A673 (cell line): ENCODE measurements around the gene HERC4. TPM values are rescaled to one million over a fixed set of nuclear protein-coding genes. Genes with fewer than 3 reads are reported as not detected.

Experiments
- BruUV-seq: library from RNA; stranded (reverse); fragments of 400-500 nt; replicated peaks from 2 replicates; lab custom pipeline; 2021; lab: Mats Ljungman, UMichigan
- CTCF ChIA-PET: fragments of 300-600 bp; sonication (Branson Sonifier 250); formaldehyde crosslinking; loops from one replicate; lab custom pipeline; 2022; ENCODE audit warnings: antibody characterized with exemption; lab: Charles Lee
- POLR2A ChIA-PET: fragments of 300-600 bp; sonication (Branson Sonifier 250); formaldehyde crosslinking; loops from one replicate; lab custom pipeline; 2022; ENCODE audit warnings: antibody characterized with exemption; ENCODE audit not compliant: low non-redundant PET; lab: Charles Lee
- DNase-seq: peaks from one replicate; pipeline ENCODE4 v3.0.0-alpha.2; 2015; ENCODE audit warnings: low spot score
- H3K27ac ChIP-seq: fragments of 200-600 bp; sonication (generic); 2 replicates; pipeline ENCODE4 v1.5.1; 2016; ENCODE audit warnings: mixed run types, low read depth, mild to moderate bottlenecking, mixed read lengths, antibody characterized with exemption, low read length; ENCODE audit not compliant: poor library complexity, severe bottlenecking
- H3K27me3 ChIP-seq: fragments of 200-600 bp; sonication (generic); replicated peaks from 2 replicates; pipeline ENCODE4 v1.6.1; 2017; ENCODE audit warnings: mixed run types, low read depth, mild to moderate bottlenecking, mixed read lengths, antibody characterized with exemption, low read length; ENCODE audit not compliant: insufficient read depth, poor library complexity
- H3K36me3 ChIP-seq: fragments of 200-600 bp; sonication (generic); 2 replicates; pipeline ENCODE4 v1.6.1; 2016; ENCODE audit warnings: mixed run types, mild to moderate bottlenecking, mixed read lengths, antibody characterized with exemption, low read length; ENCODE audit not compliant: insufficient read depth, poor library complexity, severe bottlenecking
- H3K4me1 ChIP-seq: fragments of 200-600 bp; sonication (generic); 2 replicates; pipeline ENCODE4 v1.6.1; 2017; ENCODE audit warnings: mixed run types, mild to moderate bottlenecking, mixed read lengths, antibody characterized with exemption, low read length; ENCODE audit not compliant: insufficient read depth, poor library complexity, severe bottlenecking
- H3K4me3 ChIP-seq: fragments of 200-600 bp; sonication (generic); 2 replicates; pipeline ENCODE4 v1.5.1; 2016; ENCODE audit warnings: low read depth, mixed run types, mild to moderate bottlenecking, mixed read lengths, low read length; ENCODE audit not compliant: poor library complexity, severe bottlenecking
- H3K9me3 ChIP-seq: fragments of 200-600 bp; sonication (generic); 2 replicates; pipeline ENCODE4 v1.6.1; 2016; ENCODE audit warnings: mixed run types, low read depth, mild to moderate bottlenecking, mixed read lengths, antibody characterized with exemption, low read length; ENCODE audit not compliant: poor library complexity, severe bottlenecking
- EZH2 ChIP-seq: fragments of 200-600 bp; sonication (generic); IDR thresholded peaks from 2 replicates; pipeline ENCODE4 v1.6.1; 2017; ENCODE audit warnings: borderline replicate concordance, low read depth, mild to moderate bottlenecking, mixed read lengths, antibody characterized with exemption, low read length; ENCODE audit not compliant: poor library complexity, severe bottlenecking
- intact Hi-C: fragments of 100-400 bp; cut with micrococcal nuclease; formaldehyde crosslinking; loops from one replicate; pipeline ENCODE4 v1.10.0; 2022; ENCODE audit not compliant: unreplicated experiment
- total RNA-seq: library from RNA; stranded (reverse); gene quantifications from 2 replicates; pipeline ENCODE4 v1.2.3, GENCODE V29; 2021
- TF ChIP-seq, protein P1 (sequence below): fragments of 300-800, 200-600 bp; sonication (generic); conservative IDR thresholded peaks from 2 replicates; pipeline ENCODE4 v1.5.1; 2017; ENCODE audit warnings: low read depth, mild to moderate bottlenecking, antibody characterized with exemption, low read length, moderate library complexity, mixed read lengths

Gene HERC4
- total RNA-seq, 1 experiment from 2014 or later = 52.2 TPM

DNA sequence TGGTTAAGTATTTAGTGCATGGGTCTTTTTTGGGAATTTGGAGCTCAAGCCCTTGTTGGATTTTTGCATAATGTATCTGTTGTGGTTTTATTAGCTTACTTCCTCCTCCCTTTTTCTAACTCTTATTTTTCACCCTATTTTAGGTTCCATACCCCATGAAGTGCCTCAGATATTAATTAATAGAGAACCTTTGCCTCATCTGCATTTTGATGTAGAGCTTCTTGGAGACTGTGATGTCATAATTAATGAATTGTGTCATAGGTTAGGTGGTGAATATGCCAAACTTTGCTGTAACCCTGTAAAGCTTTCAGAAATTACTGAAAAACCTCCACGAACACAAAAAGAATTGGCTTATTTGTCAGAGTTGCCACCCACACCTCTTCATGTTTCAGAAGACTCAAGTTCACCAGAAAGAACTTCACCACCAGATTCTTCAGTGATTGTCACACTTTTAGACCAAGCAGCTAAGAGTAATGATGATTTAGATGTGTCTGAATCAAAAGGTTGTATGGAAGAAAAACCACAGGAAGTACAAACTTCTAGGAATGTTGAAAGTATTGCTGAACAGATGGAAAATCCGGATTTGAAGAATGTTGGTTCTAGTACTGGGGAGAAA is 162.6 kb downstream of the HERC4 start:
- H3K27me3 ChIP-seq = no peaks in the 10 kb centered on the region
- peaks cover 12% of the 10 kb centered on the region for H3K4me1 ChIP-seq
- H3K9me3 ChIP-seq = no peaks in the 10 kb centered on the region
- POLR2A ChIA-PET = no interaction called here
- peaks cover 87% of the 10 kb centered on the region for H3K36me3 ChIP-seq
- TF ChIP-seq, protein P1, sequence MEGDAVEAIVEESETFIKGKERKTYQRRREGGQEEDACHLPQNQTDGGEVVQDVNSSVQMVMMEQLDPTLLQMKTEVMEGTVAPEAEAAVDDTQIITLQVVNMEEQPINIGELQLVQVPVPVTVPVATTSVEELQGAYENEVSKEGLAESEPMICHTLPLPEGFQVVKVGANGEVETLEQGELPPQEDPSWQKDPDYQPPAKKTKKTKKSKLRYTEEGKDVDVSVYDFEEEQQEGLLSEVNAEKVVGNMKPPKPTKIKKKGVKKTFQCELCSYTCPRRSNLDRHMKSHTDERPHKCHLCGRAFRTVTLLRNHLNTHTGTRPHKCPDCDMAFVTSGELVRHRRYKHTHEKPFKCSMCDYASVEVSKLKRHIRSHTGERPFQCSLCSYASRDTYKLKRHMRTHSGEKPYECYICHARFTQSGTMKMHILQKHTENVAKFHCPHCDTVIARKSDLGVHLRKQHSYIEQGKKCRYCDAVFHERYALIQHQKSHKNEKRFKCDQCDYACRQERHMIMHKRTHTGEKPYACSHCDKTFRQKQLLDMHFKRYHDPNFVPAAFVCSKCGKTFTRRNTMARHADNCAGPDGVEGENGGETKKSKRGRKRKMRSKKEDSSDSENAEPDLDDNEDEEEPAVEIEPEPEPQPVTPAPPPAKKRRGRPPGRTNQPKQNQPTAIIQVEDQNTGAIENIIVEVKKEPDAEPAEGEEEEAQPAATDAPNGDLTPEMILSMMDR = no peak
- TF ChIP-seq EZH2 = no peak
- CTCF ChIA-PET = no interaction called here
- BruUV-seq = no TSS peak
- intact Hi-C loops = no loop called here
- H3K4me3 ChIP-seq = no peak overlapping the region
- DNase-seq = no peak
- no peak overlapping the region for H3K27ac ChIP-seq

DNA sequence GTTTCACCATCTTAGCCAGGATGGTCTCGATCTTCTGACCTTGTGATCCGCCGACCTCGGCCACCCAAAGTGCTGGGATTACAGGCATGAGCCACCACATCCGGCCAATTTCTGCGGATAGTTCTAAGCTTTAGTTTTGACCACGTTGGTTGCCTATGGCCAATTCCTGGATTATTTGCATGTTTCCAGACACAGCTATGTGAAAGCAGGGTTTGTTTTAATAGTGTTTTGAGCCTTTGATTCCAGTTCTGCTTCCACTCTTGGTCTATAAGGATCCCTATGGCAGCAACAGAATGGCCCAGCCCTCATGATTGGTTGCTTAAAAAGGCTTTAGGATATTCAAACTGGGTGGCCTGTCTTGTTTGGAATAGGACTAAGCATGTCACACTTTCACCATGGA is 171.5 kb downstream of the HERC4 start:
- POLR2A ChIA-PET = no interaction called here
- H3K36me3 ChIP-seq = peaks cover 50% of the 10 kb centered on the region
- no TSS peak for BruUV-seq

DNA sequence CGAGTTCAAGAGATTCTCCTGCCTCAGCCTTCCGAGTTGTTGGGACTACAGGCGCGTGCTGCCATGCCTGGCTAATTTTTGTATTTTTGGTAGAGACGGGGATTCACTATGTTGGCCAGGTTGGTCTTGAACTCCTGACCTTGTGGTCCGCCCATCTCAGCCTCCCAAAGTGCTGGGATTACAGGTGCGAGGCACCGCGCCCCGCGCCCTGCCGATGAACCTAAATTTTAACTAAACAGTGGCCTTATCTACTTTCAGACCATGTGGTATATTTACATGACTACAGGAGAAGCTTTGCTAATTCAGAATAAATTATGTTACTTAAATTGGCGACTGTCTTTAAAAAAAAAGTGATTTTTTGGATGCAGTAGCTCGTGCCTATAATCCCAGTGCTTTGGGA is 181.4 kb downstream of the HERC4 start:
- Histone ChIP-seq H3K4me3 (no peak overlapping the region), H3K27me3 (no peaks in the 10 kb centered on the region), H3K36me3 (peaks cover 91% of the 10 kb centered on the region), H3K4me1 (no peaks in the 10 kb centered on the region), H3K27ac (no peak overlapping the region), H3K9me3 (no peaks in the 10 kb centered on the region)
- BruUV-seq = no TSS peak
- ChIA-PET POLR2A (no interaction called here), CTCF (no interaction called here)
- TF ChIP-seq, protein P1 = no peak
- TF ChIP-seq EZH2 = no peak
- no peak for DNase-seq
- intact Hi-C loops = no loop called here

More for the DNA sequence above, 171.5 kb downstream of the HERC4 start:
- no peaks in the 10 kb centered on the region for H3K27me3 ChIP-seq
- no peak for DNase-seq
- H3K9me3 ChIP-seq = no peaks in the 10 kb centered on the region
- TF ChIP-seq EZH2 = no peak
- TF ChIP-seq, protein P1 = no peak
- H3K4me3 ChIP-seq = no peak overlapping the region
- H3K27ac ChIP-seq = no peak overlapping the region
- intact Hi-C loops = no loop called here
- CTCF ChIA-PET = no interaction called here
- no peaks in the 10 kb centered on the region for H3K4me1 ChIP-seq
